Measurements from ENCODE around the gene VPS37D. TPM values are rescaled to one million over a fixed set of nuclear protein-coding genes. Genes with fewer than 3 reads are reported as not detected.
"Not testable (repeated sequence)": the region's sequence is repeated elsewhere in the genome, so short reads cannot be mapped to it uniquely, and the experiment has no call there.

Gene VPS37D
- total RNA-seq, 1 experiment from 2014 or later, result 4.7 TPM

GRCh38 chr7:73646785-73647724 lies 20.6 kb upstream of the VPS37D start:
- no peak for DNase-seq (ENCODE audit: low read depth)

GRCh38 chr7:73647725-73648592 lies 19.7 kb upstream of the VPS37D start:
- no peak for DNase-seq (ENCODE audit: low read depth)

- no peak for DNase-seq (ENCODE audit: low read depth)
These were observed 18.9 kb upstream of the VPS37D start for GRCh38 chr7:73648593-73649332.

GRCh38 chr7:73649576-73649975 lies 18.1 kb upstream of the VPS37D start:
- DNase-seq (ENCODE audit: low read depth), result no peak

GRCh38 chr7:73650524-73650923 lies 17.1 kb upstream of the VPS37D start:
- DNase-seq (ENCODE audit: low read depth), result no peak

GRCh38 chr7:73652541-73652949 lies 15.1 kb upstream of the VPS37D start:
- DNase-seq (ENCODE audit: low read depth), result no peak

- not testable (repeated sequence) for DNase-seq (ENCODE audit: low read depth)
These were observed 12.3 kb upstream of the VPS37D start for GRCh38 chr7:73655309-73655708.

- no peak for DNase-seq (ENCODE audit: low read depth)
These were observed 7.6 kb upstream of the VPS37D start for GRCh38 chr7:73659983-73660382.

- DNase-seq (ENCODE audit: low read depth), result not testable (repeated sequence)
These were observed 7.0 kb upstream of the VPS37D start for GRCh38 chr7:73660594-73660993.

GRCh38 chr7:73663033-73663432 lies 4.6 kb upstream of the VPS37D start:
- no peak for DNase-seq (ENCODE audit: low read depth)

GRCh38 chr7:73668103-73668885 lies 663 bp downstream of the VPS37D start:
- DNase-seq (ENCODE audit: low read depth), result no peak

- DNase-seq (ENCODE audit: low read depth), result no peak
These were observed 1.2 kb downstream of the VPS37D start for GRCh38 chr7:73668886-73669230.

GRCh38 chr7:73669288-73669701 lies 1.7 kb downstream of the VPS37D start:
- DNase-seq (ENCODE audit: low read depth), result no peak

GRCh38 chr7:73669858-73670385 lies 2.3 kb downstream of the VPS37D start:
- no peak for DNase-seq (ENCODE audit: low read depth)

GRCh38 chr7:73671322-73671661 lies 3.7 kb downstream of the VPS37D start:
- no peak for DNase-seq (ENCODE audit: low read depth)

- no peak for DNase-seq (ENCODE audit: low read depth)
These were observed 4.3 kb downstream of the VPS37D start for GRCh38 chr7:73671857-73672445.

- DNase-seq (ENCODE audit: low read depth), result no peak
These were observed 7.0 kb downstream of the VPS37D start for GRCh38 chr7:73674468-73675124.

- DNase-seq (ENCODE audit: low read depth), result not testable (repeated sequence)
These were observed 8.4 kb downstream of the VPS37D start for GRCh38 chr7:73676062-73676461.

- DNase-seq (ENCODE audit: low read depth), result no peak
These were observed 11.2 kb downstream of the VPS37D start for GRCh38 chr7:73678862-73679261.

- no peak for DNase-seq (ENCODE audit: low read depth)
These were observed 12.1 kb downstream of the VPS37D start for GRCh38 chr7:73679709-73680108.
